Activated naive CD8-positive, alpha-beta T cell (primary cell): Measurements from ENCODE around the gene KLHDC3.
A peak's percentile ranks its signal among the peaks of the same experiment; 100 is the strongest.

ENCODE experiments used
- H3K27ac Mint-ChIP-seq: one replicate; pipeline ENCODE4 v1.8.0; 2021; ENCODE audit warnings: mixed read lengths
- H3K27me3 Mint-ChIP-seq: one replicate; pipeline ENCODE4 v1.8.0; 2021; ENCODE audit warnings: mixed read lengths
- H3K36me3 Mint-ChIP-seq: one replicate; pipeline ENCODE4 v1.8.0; 2021; ENCODE audit warnings: mixed read lengths
- H3K4me1 Mint-ChIP-seq: one replicate; pipeline ENCODE4 v1.8.0; 2021; ENCODE audit warnings: low read depth, mixed read lengths
- H3K4me3 Mint-ChIP-seq: one replicate; pipeline ENCODE4 v1.8.0; 2021; ENCODE audit warnings: mild to moderate bottlenecking, mixed read lengths
- H3K9me3 Mint-ChIP-seq: one replicate; pipeline ENCODE4 v1.8.0; 2021; ENCODE audit warnings: low read depth, mixed read lengths

KLHDC3 gene

GRCh38 chr6:43053545-43054205, 39.6 kb downstream of the KLHDC3 start, which contains the start of gene CUL7:
TSS of gene CUL7 (minus strand) at chr6:43053851. CDS start at chr6:43052788, 1,063 bp downstream.
- Mint-ChIP-seq H3K27ac (peak within 1 kb of the TSS; percentile 94), H3K36me3 (peaks cover 2% of the 10 kb centered on the region), H3K27me3 (no peaks in the 10 kb centered on the region), H3K4me1 (peaks cover 44% of the 10 kb centered on the region), H3K9me3 (no peaks in the 10 kb centered on the region), H3K4me3 (peak within 1 kb of the TSS; percentile 95)

- Mint-ChIP-seq H3K27ac (peak overlapping the region; percentile 91), H3K27me3 (no peaks in the 10 kb centered on the region), H3K4me1 (peaks cover 46% of the 10 kb centered on the region), H3K4me3 (peak overlapping the region; percentile 95), H3K36me3 (peaks cover 2% of the 10 kb centered on the region), H3K9me3 (no peaks in the 10 kb centered on the region)
Observed at GRCh38 chr6:43054206-43054943, 40.3 kb downstream of the KLHDC3 start.

- Mint-ChIP-seq H3K36me3 (peaks cover 2% of the 10 kb centered on the region), H3K4me1 (peaks cover 57% of the 10 kb centered on the region), H3K9me3 (no peaks in the 10 kb centered on the region), H3K27me3 (no peaks in the 10 kb centered on the region), H3K4me3 (peak overlapping the region; percentile 52), H3K27ac (no peak overlapping the region)
Observed at GRCh38 chr6:43055966-43056365, 41.9 kb downstream of the KLHDC3 start.

GRCh38 chr6:43058531-43058930, 44.5 kb downstream of the KLHDC3 start:
- Mint-ChIP-seq H3K4me3 (peak overlapping the region; percentile 97), H3K4me1 (peaks cover 49% of the 10 kb centered on the region), H3K27me3 (no peaks in the 10 kb centered on the region), H3K9me3 (no peaks in the 10 kb centered on the region), H3K27ac (peak overlapping the region; percentile 99), H3K36me3 (peaks cover 2% of the 10 kb centered on the region)

GRCh38 chr6:43059168-43060033, 45.4 kb downstream of the KLHDC3 start, which contains the start of the genes KLC4 and MRPL2:
TSS of gene KLC4 (plus strand) at chr6:43059631. CDS start at chr6:43061336, 1,705 bp downstream.
TSS of gene MRPL2 (minus strand) at chr6:43059434. CDS start at chr6:43059381, 53 bp downstream.
- Mint-ChIP-seq H3K27ac (peak within 1 kb of the TSS; percentile 99), H3K4me1 (peaks cover 43% of the 10 kb centered on the region), H3K36me3 (peaks cover 6% of the 10 kb centered on the region), H3K9me3 (no peaks in the 10 kb centered on the region), H3K27me3 (no peaks in the 10 kb centered on the region), H3K4me3 (peak within 1 kb of the TSS; percentile 97)

- Mint-ChIP-seq H3K27ac (peak overlapping the region; percentile 99), H3K4me3 (peak overlapping the region; percentile 97), H3K9me3 (no peaks in the 10 kb centered on the region), H3K27me3 (no peaks in the 10 kb centered on the region), H3K4me1 (peaks cover 41% of the 10 kb centered on the region), H3K36me3 (peaks cover 11% of the 10 kb centered on the region)
Observed at GRCh38 chr6:43060034-43060754, 46.1 kb downstream of the KLHDC3 start.

- Mint-ChIP-seq H3K36me3 (peaks cover 11% of the 10 kb centered on the region), H3K4me3 (peak overlapping the region; percentile 97), H3K27me3 (no peaks in the 10 kb centered on the region), H3K4me1 (peaks cover 40% of the 10 kb centered on the region), H3K9me3 (no peaks in the 10 kb centered on the region), H3K27ac (peak overlapping the region; percentile 80)
Observed at GRCh38 chr6:43060755-43061633, 46.9 kb downstream of the KLHDC3 start.

GRCh38 chr6:43061861-43062260, 47.8 kb downstream of the KLHDC3 start:
- H3K27ac Mint-ChIP-seq = no peak overlapping the region
- peaks cover 11% of the 10 kb centered on the region for H3K36me3 Mint-ChIP-seq
- H3K9me3 Mint-ChIP-seq = no peaks in the 10 kb centered on the region
- peaks cover 36% of the 10 kb centered on the region for H3K4me1 Mint-ChIP-seq
- H3K27me3 Mint-ChIP-seq = no peaks in the 10 kb centered on the region
- peak overlapping the region; percentile 22 for H3K4me3 Mint-ChIP-seq

- Mint-ChIP-seq H3K4me3 (no peak overlapping the region), H3K9me3 (no peaks in the 10 kb centered on the region), H3K36me3 (peaks cover 11% of the 10 kb centered on the region), H3K27ac (no peak overlapping the region), H3K27me3 (no peaks in the 10 kb centered on the region), H3K4me1 (peaks cover 33% of the 10 kb centered on the region)
Observed at GRCh38 chr6:43062818-43063217, 48.8 kb downstream of the KLHDC3 start.

- H3K27me3 Mint-ChIP-seq = no peaks in the 10 kb centered on the region
- H3K36me3 Mint-ChIP-seq = peaks cover 18% of the 10 kb centered on the region
- no peak overlapping the region for H3K27ac Mint-ChIP-seq
- no peaks in the 10 kb centered on the region for H3K4me1 Mint-ChIP-seq
- no peak overlapping the region for H3K4me3 Mint-ChIP-seq
- no peaks in the 10 kb centered on the region for H3K9me3 Mint-ChIP-seq
Observed at GRCh38 chr6:43070028-43070632, 56.1 kb downstream of the KLHDC3 start.
